CD4-positive, CD25-positive, alpha-beta regulatory T cell (primary cell): ENCODE measurements around the gene MYH6. TPM values are rescaled to one million over a fixed set of nuclear protein-coding genes. Genes with fewer than 3 reads are reported as not detected.
"Not testable (repeated sequence)": the region's sequence is repeated elsewhere in the genome, so short reads cannot be mapped to it uniquely, and the experiment has no call there.

Experiments
- ATAC-seq, 2 donors: fragments of 150-1000 bp; cut with Tn5 transposase; one replicate each; pipeline ENCODE4 v1.10.0; 2021; ENCODE audit warnings: low read depth in 2 of 2, moderate number of reproducible peaks in 2 of 2, moderate library complexity in 1 of 2
- DNase-seq, 3 donors: peaks; one replicate each; pipeline versions ENCODE4 v3.0.0 to v3.0.0-alpha.2; 2012 to 2022; ENCODE audit warnings: mixed read lengths in 1 of 3
- H3K27ac ChIP-seq: one replicate; pipeline ENCODE4 v1.7.0; 2013; ENCODE audit warnings: mild to moderate bottlenecking, low read length; ENCODE audit not compliant: insufficient read depth, poor library complexity, severe bottlenecking
- H3K27me3 ChIP-seq: one replicate; pipeline ENCODE4 v1.7.0; 2013; ENCODE audit warnings: low read length; ENCODE audit not compliant: control insufficient read depth, insufficient read depth
- H3K36me3 ChIP-seq: one replicate; pipeline ENCODE4 v1.7.0; 2013; ENCODE audit warnings: mild to moderate bottlenecking, low read length, moderate library complexity; ENCODE audit not compliant: control insufficient read depth, insufficient read depth
- H3K4me1 ChIP-seq: 2 replicates; pipeline ENCODE4 v1.7.0; 2013; ENCODE audit warnings: mild to moderate bottlenecking, low read length; ENCODE audit not compliant: insufficient read depth, control insufficient read depth, poor library complexity, severe bottlenecking
- H3K4me3 ChIP-seq: one replicate; pipeline ENCODE4 v1.7.0; 2013; ENCODE audit warnings: low read depth, mild to moderate bottlenecking, low read length, moderate library complexity
- H3K9me3 ChIP-seq, 2 experiments: 1 replicate in 1 of 2; 2 replicates in 1 of 2; pipeline ENCODE4 v1.7.0; 2013; ENCODE audit warnings: low read length in 2 of 2, mild to moderate bottlenecking in 1 of 2, moderate library complexity in 1 of 2; ENCODE audit not compliant: control insufficient read depth in 2 of 2
- H3K27ac Mint-ChIP-seq, 3 donors: one replicate each; pipeline ENCODE4 v1.8.0; 2020 to 2022; ENCODE audit warnings: mild to moderate bottlenecking in 3 of 3, mixed read lengths in 3 of 3, moderate library complexity in 2 of 3
- H3K27me3 Mint-ChIP-seq: one replicate; pipeline ENCODE4 v1.8.0; 2022; ENCODE audit warnings: mild to moderate bottlenecking, mixed read lengths
- H3K36me3 Mint-ChIP-seq: one replicate; pipeline ENCODE4 v1.8.0; 2020; ENCODE audit warnings: mixed read lengths
- H3K4me1 Mint-ChIP-seq, 4 donors: one replicate each; pipeline ENCODE4 v1.8.0; 2020 to 2022; ENCODE audit warnings: mixed read lengths in 4 of 4, mild to moderate bottlenecking in 1 of 4
- H3K4me3 Mint-ChIP-seq, 4 donors: one replicate each; pipeline ENCODE4 v1.8.0; 2020 to 2022; ENCODE audit warnings: mild to moderate bottlenecking in 4 of 4, mixed read lengths in 4 of 4, moderate library complexity in 3 of 4
- H3K9me3 Mint-ChIP-seq, 7 donors: one replicate each; pipeline ENCODE4 v1.8.0; 2020 to 2022; ENCODE audit warnings: mixed read lengths in 7 of 7, mild to moderate bottlenecking in 3 of 7, moderate library complexity in 2 of 7
- polyA plus RNA-seq, 4 donors: library from polyadenylated mRNA; unstranded; fragments of 300-500 nt; fragmentation: Illumina TruSeq; gene quantifications; one replicate each; pipeline ENCODE4 v1.2.3, GENCODE V29; 2021
- total RNA-seq: library from RNA; stranded (reverse); gene quantifications from one replicate; pipeline ENCODE4 v1.2.3, GENCODE V29; 2022

Gene MYH6
- total RNA-seq (not detected), polyA plus RNA-seq (not detected)

- H3K27me3 Mint-ChIP-seq, result peaks cover 8% of the 10 kb centered on the region
- no peak within 1 kb of the TSS for H3K27ac Mint-ChIP-seq
- no peak within 1 kb of the TSS for H3K4me3 ChIP-seq
- no peak for DNase-seq
- no peak within 1 kb of the TSS for H3K4me3 Mint-ChIP-seq
- H3K36me3 Mint-ChIP-seq, result no peaks in the 10 kb centered on the region
- no peaks in the 10 kb centered on the region for H3K36me3 ChIP-seq
- H3K9me3 Mint-ChIP-seq, result peaks cover 0 to 2% (median 0%) of the 10 kb centered on the region in 7 donors
- H3K27ac ChIP-seq, result no peak within 1 kb of the TSS
- no peaks in the 10 kb centered on the region for H3K27me3 ChIP-seq
- no peaks in the 10 kb centered on the region for H3K9me3 ChIP-seq
- ATAC-seq, result no peak
- H3K4me1 ChIP-seq, result no peaks in the 10 kb centered on the region
- no peaks in the 10 kb centered on the region for H3K4me1 Mint-ChIP-seq
Observed at GRCh38 chr14:23407516-23408306, at the start of gene MYH6. MYH6 (minus strand) TSS chr14:23408273; CDS start chr14:23407223, 1,050 bp downstream.

- not testable (repeated sequence) for H3K36me3 Mint-ChIP-seq, DNase-seq, H3K4me3 Mint-ChIP-seq, H3K4me1 ChIP-seq, H3K9me3 ChIP-seq, H3K4me3 ChIP-seq, H3K36me3 ChIP-seq, H3K27ac ChIP-seq, H3K9me3 Mint-ChIP-seq, H3K4me1 Mint-ChIP-seq, ATAC-seq, H3K27ac Mint-ChIP-seq
- peaks cover 50% of the 10 kb centered on the region for H3K27me3 Mint-ChIP-seq
- H3K27me3 ChIP-seq, result peaks cover 18% of the 10 kb centered on the region
Observed at GRCh38 chr14:23456883-23457586, 49.0 kb upstream of the MYH6 start.

GRCh38 chr14:23454445-23454856 lies 46.4 kb upstream of the MYH6 start:
- H3K9me3 Mint-ChIP-seq, result no peaks in the 10 kb centered on the region
- H3K4me3 Mint-ChIP-seq, result no peak overlapping the region
- no peaks in the 10 kb centered on the region for H3K36me3 Mint-ChIP-seq
- no peaks in the 10 kb centered on the region for H3K4me1 Mint-ChIP-seq
- no peaks in the 10 kb centered on the region for H3K4me1 ChIP-seq
- DNase-seq (no peak), ATAC-seq (no peak)
- no peaks in the 10 kb centered on the region for H3K9me3 ChIP-seq
- H3K27ac Mint-ChIP-seq, result no peak overlapping the region
- H3K27ac ChIP-seq, result no peak overlapping the region
- no peaks in the 10 kb centered on the region for H3K36me3 ChIP-seq
- H3K4me3 ChIP-seq, result no peak overlapping the region
- H3K27me3 ChIP-seq, result peaks cover 21% of the 10 kb centered on the region
- peaks cover 34% of the 10 kb centered on the region for H3K27me3 Mint-ChIP-seq

- Mint-ChIP-seq H3K9me3 (no peaks in the 10 kb centered on the region), H3K36me3 (no peaks in the 10 kb centered on the region), H3K4me3 (no peak overlapping the region), H3K27me3 (peaks cover 28% of the 10 kb centered on the region), H3K4me1 (no peaks in the 10 kb centered on the region), H3K27ac (no peak overlapping the region)
- no peak for ATAC-seq
- no peak overlapping the region for H3K27ac ChIP-seq
- DNase-seq, result no peak
- H3K9me3 ChIP-seq, result no peaks in the 10 kb centered on the region
- H3K36me3 ChIP-seq, result no peaks in the 10 kb centered on the region
- H3K4me3 ChIP-seq, result no peak overlapping the region
- peaks cover 19% of the 10 kb centered on the region for H3K27me3 ChIP-seq
- no peaks in the 10 kb centered on the region for H3K4me1 ChIP-seq
Observed at GRCh38 chr14:23452237-23452636, 44.2 kb upstream of the MYH6 start.

GRCh38 chr14:23450379-23450778 lies 42.3 kb upstream of the MYH6 start:
- no peaks in the 10 kb centered on the region for H3K9me3 Mint-ChIP-seq
- Histone ChIP-seq H3K27me3 (peaks cover 16% of the 10 kb centered on the region), H3K27ac (no peak overlapping the region), H3K4me3 (no peak overlapping the region), H3K9me3 (no peaks in the 10 kb centered on the region), H3K36me3 (no peaks in the 10 kb centered on the region), H3K4me1 (no peaks in the 10 kb centered on the region)
- H3K4me3 Mint-ChIP-seq, result no peak overlapping the region
- H3K27me3 Mint-ChIP-seq, result peaks cover 27% of the 10 kb centered on the region
- H3K27ac Mint-ChIP-seq, result no peak overlapping the region
- no peak for DNase-seq
- no peaks in the 10 kb centered on the region for H3K4me1 Mint-ChIP-seq
- no peak for ATAC-seq
- H3K36me3 Mint-ChIP-seq, result no peaks in the 10 kb centered on the region

- peak overlapping the region in 1 of 3 donors; percentile 70 for H3K27ac Mint-ChIP-seq
- Histone ChIP-seq H3K27ac (no peak overlapping the region), H3K4me1 (no peaks in the 10 kb centered on the region), H3K36me3 (no peaks in the 10 kb centered on the region), H3K27me3 (peaks cover 14% of the 10 kb centered on the region), H3K9me3 (no peaks in the 10 kb centered on the region), H3K4me3 (no peak overlapping the region)
- peaks cover 19% of the 10 kb centered on the region for H3K27me3 Mint-ChIP-seq
- no peaks in the 10 kb centered on the region for H3K36me3 Mint-ChIP-seq
- DNase-seq, result no peak
- no peaks in the 10 kb centered on the region for H3K4me1 Mint-ChIP-seq
- H3K9me3 Mint-ChIP-seq, result no peaks in the 10 kb centered on the region
- H3K4me3 Mint-ChIP-seq, result no peak overlapping the region
- no peak for ATAC-seq
Observed at GRCh38 chr14:23449314-23449713, 41.2 kb upstream of the MYH6 start.

GRCh38 chr14:23447361-23448350 lies 39.6 kb upstream of the MYH6 start:
- no peak overlapping the region for H3K27ac ChIP-seq
- ATAC-seq, result no peak
- Mint-ChIP-seq H3K27me3 (peaks cover 9% of the 10 kb centered on the region), H3K4me3 (no peak overlapping the region), H3K4me1 (no peaks in the 10 kb centered on the region), H3K9me3 (no peaks in the 10 kb centered on the region), H3K27ac (peak overlapping the region in 1 of 3 donors; percentile 28), H3K36me3 (no peaks in the 10 kb centered on the region)
- no peak overlapping the region for H3K4me3 ChIP-seq
- DNase-seq, result peak in 1 of 3 donors; percentile 9
- H3K36me3 ChIP-seq, result no peaks in the 10 kb centered on the region
- H3K27me3 ChIP-seq, result peaks cover 12% of the 10 kb centered on the region
- no peaks in the 10 kb centered on the region for H3K4me1 ChIP-seq
- no peaks in the 10 kb centered on the region for H3K9me3 ChIP-seq
